Measurements from ENCODE around the gene PAEP. TPM values are rescaled to one million over a fixed set of nuclear protein-coding genes. Genes with fewer than 3 reads are reported as not detected.
A peak's percentile ranks its signal among the peaks of the same experiment; 100 is the strongest.

The PAEP gene
- total RNA-seq, 1 donor from 2014 or later = not detected

DNA sequence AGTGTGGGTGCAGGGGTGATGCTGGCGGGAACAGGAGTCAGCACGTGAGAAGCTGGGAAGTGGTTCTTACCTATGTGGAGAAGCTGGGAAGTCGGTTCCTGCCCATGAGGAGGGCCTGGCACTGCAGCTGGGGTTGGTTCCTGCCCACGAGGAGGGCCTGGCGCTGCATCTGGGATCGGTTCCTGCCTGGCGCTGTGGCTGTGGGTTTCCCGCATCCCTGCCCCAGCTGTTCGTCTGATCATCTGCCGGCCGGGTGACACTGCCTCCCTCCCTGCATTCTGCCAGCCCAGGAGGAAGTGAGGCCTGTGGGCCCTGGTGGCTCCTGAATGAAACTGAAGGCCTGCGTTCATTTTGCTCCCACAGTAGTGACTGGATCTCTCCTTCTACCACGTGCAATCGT is 10.5 kb upstream of the PAEP start:
- no peak for DNase-seq (ENCODE audit: low read depth)

GRCh38 chr9:135551456-135551855 is 10.1 kb upstream of the PAEP start:
- no peak for DNase-seq (ENCODE audit: low read depth)

- no peak for DNase-seq (ENCODE audit: low read depth)
These were observed 9.4 kb upstream of the PAEP start for GRCh38 chr9:135552021-135552697.

DNA sequence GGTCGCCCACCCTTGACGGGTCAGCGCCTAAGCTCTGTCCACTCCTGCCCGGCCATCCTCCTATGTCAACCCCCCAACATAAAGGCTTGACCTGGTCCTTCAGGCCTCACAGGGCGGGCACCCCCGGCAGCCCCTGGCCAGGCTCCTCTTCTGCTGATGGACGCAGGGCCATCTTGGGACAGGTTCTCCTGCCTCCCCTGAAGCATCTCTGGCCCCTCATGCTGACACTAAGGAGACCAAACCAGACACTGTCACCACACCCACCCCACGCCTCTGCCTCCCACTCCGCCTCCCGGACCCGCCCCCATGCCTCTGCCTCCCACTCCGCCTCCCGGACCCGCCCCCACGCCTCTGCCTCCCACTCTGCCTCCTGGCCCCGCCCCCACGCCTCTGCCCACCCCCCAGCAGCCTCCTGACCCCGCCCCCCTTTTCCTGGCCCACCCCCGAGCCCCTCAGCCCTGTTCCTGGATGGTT is 8.8 kb upstream of the PAEP start:
- no peak for DNase-seq (ENCODE audit: low read depth)

DNA sequence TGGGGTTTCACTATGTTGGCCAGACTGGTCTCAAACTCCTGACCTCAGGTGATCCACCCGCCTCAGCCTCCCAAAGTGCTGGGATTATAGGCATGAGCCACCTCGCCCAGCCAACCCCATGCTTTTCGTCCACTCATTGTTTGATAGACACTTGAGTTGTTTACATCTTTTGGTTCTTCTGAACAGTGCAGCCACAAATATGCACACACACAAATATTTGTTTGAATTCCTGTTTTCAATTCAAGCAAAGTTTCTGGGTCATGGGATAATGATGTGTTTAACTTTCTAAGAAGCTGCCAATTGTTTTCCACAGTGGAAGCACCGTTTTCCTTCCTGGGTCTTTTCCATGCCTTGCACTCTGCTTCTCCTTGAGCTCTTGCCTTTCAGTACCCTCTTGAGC is 6.8 kb upstream of the PAEP start:
- DNase-seq (ENCODE audit: low read depth) = peak; percentile 19

- DNase-seq (ENCODE audit: low read depth) = no peak
These were observed 6.4 kb upstream of the PAEP start for GRCh38 chr9:135555203-135555602.

DNA sequence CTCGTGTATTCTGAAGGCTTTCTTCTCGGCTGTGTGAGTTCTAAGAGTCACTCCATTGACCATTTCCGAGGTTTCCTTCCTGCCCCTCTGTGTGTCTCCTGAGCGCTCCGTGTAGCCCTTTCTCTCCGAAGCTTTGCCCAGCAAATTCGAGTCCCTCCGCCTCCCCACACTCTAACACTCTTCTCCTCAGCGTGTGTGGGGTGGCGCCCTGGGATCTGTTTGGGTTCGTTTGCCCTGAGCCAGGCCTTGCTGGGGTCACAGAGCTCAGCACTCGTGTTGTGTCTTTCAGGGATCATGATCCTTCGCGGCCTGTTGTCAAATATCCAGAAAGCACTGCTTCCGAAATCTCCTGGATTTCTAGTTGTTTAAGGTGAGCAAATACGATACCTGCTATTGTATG is 5.6 kb upstream of the PAEP start:
- no peak for DNase-seq (ENCODE audit: low read depth)

DNA sequence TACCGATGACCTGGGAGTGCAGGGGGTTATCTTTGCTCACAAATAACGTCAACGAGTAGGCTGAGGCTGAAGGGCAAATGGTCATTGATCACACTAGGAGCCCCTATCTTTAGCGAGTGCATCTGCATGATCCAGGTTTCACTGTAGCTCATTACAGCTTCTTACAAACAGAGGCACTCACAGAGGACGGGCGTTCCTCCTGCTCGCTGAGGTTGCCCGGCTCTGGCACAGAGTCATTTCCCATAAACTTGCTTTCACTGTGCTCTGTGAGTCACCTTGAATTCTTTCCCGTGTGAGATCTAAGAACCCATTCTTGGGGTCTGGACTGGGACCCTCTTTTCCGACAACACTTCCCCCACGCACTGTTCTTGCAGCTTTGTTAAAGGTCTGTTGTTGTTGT is 1.9 kb upstream of the PAEP start:
- DNase-seq (ENCODE audit: low read depth) = no peak

- no peak for DNase-seq (ENCODE audit: low read depth)
These were observed 734 bp downstream of the PAEP start for GRCh38 chr9:135562235-135562745.

GRCh38 chr9:135563039-135563476 is 1.5 kb downstream of the PAEP start:
- no peak for DNase-seq (ENCODE audit: low read depth)

DNA sequence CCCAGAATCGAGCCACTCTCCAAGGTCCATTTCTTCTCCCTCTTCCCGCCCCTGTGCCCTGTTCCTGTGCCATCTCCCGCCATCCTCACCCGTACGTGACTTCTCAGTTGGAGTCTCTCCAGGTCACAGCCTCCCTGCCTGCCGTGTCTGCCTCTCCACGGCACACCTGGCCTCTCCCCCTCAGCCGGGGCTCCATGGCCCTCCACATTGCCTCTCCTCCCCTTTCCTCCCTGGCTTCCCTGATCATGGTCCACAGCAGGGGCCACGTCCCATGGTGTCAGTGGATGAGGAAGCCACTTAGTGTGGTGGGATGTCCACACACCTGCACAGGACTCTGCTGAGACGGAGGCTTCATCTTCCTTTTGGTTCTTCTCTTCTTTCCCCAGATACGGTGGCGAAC is 2.3 kb downstream of the PAEP start:
- no peak for DNase-seq (ENCODE audit: low read depth)

DNA sequence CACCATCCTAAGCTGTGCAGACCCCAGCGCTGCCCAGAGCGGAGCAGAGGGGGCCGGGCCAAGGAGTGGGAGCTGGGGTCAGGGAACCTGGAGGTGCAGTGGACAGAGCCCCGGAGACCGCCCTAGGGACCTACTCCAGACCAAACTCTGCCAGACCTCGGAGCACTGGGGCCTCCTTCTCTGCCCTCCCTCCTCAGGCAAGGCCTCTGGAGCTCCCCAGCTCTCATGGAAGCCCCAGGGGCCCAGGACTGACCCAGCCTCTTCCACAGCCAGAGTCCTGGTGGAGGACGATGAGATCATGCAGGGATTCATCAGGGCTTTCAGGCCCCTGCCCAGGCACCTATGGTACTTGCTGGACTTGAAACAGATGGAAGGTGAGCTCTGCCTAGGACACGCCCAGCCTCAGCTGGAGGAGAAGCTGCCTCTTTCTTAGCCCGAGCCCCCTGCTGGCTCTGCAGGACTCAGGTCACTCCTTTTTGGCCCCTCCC is 3.6 kb downstream of the PAEP start:
- DNase-seq (ENCODE audit: low read depth) = no peak

DNA sequence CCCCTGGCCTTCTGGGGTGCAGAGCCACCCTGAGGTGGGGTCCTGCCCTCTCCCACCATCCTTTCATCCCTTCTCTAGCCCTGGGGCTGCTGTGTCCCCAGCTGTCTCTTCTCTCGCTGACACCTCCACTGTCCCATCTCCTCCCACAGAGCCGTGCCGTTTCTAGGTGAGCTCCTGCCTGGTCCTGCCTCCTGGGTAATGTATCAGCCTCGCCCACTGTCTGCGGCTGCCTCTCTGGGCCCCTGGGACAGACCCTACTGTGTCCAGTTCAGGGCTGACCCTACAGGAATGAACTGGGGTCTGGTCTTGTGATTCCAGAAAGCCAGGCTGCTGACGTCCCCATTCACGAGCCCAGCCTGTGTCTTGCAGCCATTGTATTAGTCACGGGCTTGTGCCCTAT is 4.1 kb downstream of the PAEP start:
- no peak for DNase-seq (ENCODE audit: low read depth)

- DNase-seq (ENCODE audit: low read depth) = no peak
These were observed 5.0 kb downstream of the PAEP start for GRCh38 chr9:135566552-135566951.

DNA sequence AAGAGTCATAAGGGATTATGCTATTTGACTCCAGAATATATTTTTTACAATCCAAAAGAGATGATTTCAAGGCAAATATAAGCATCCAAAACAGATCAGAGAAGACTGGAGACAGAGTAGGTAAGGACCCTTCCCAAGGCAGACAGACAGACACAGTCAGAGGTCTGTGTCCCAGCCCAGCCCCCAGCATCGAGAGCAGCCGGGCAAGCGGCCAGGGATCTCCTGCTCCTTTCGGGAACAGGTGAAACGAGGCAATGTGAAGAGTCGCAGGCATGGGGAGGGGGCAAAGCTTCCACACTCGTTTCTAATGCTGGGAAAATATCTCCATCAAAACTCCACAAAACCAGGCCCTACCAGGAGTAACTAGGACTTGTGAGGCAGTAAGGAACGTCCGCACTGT is 5.8 kb downstream of the PAEP start:
- no peak for DNase-seq (ENCODE audit: low read depth)

- no peak for DNase-seq (ENCODE audit: low read depth)
These were observed 6.5 kb downstream of the PAEP start for GRCh38 chr9:135568026-135568425.

DNA sequence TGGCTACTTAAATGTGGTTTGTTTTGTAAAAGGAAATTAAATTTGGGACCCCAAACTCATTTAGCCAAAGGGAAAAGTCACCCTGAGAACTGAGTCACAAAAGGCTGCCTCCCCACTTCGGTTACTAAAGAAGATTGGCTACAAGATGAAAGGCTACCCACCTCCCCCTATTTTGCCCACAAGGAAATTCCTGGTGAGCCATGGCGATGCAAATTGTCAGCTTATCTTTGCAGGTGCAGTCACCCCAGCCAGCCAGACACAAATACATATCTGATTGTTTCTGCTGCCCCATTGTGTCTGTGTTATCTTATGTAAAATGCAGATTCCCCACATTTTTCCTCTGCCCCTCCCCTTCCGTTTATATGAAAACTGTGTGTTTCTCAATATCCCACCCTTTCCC is 8.9 kb downstream of the PAEP start:
- no peak for DNase-seq (ENCODE audit: low read depth)

DNA sequence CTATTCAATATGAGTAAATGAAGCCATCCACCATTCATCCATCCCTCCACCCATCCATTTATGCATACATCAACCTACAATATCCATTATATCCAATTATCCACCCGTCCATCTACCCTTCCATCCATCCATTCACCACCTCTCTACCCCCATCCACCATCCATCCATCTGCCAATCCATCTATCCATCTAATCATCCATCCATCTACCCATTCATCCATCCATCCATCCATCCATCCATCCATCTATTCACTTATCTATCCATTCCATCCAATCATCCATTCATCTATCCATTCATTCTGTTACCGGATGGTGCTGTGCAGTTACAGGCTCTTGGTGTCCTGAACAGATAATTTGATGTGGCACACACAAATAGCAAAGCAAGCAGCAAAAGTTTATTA is 10.7 kb downstream of the PAEP start:
- DNase-seq (ENCODE audit: low read depth) = no peak

DNA sequence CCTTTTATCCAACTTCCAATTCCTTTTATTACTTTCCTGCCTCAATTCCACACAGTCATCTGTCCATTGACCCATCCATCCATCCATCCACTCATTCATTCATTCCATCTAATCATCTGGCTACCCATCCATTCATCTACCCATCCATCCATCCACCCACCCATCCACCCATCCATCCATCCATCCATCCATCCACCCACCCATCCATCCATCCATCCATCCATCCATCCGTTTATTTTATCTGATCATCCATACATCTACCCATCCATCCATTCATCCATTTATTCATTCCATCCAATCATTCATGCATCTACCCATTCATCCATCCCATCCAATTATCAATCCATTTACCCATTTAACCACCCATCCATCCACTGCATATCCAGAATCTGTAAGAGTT is 11.6 kb downstream of the PAEP start:
- DNase-seq (ENCODE audit: low read depth) = no peak

DNA sequence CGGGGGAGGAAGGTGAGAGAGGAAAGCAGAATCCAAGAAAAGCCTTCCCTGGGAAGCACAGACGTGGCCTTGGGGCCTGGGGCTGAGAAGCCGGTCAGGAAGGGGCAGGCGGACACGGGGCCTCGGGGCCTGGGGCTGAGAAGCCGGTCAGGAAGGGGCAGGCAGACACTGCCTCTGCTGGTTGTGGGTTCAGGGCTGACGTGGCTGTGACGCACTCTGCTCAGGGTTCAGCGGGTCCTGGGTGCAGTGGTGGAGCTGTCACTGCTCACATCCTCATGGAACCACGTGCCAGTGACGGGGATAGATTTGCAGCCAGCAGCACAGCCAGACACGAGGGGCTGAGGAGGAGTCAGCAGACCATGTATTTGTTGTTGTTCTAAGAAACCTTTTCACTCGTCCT is 12.8 kb downstream of the PAEP start:
- no peak for DNase-seq (ENCODE audit: low read depth)

DNA sequence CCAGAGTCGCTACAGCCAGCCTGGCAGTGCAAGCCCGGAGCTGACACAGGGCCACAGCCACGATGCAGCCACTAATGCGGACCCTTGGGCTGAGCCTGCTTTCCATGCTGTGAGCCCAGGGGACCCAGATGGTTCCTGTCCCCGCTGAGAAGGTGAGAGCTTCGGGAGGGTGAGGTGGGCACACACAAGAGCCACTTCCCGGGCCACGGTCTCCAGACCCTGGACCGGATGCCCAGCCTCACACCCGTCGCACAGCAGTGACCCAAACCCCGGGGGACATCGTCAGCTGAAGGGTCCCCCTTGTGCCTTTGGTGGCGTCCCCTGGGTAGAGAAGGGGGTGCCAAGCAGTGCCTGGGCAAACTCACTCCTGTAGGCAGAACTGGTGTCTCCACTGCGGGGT is 13.4 kb downstream of the PAEP start:
- DNase-seq (ENCODE audit: low read depth) = no peak

DNA sequence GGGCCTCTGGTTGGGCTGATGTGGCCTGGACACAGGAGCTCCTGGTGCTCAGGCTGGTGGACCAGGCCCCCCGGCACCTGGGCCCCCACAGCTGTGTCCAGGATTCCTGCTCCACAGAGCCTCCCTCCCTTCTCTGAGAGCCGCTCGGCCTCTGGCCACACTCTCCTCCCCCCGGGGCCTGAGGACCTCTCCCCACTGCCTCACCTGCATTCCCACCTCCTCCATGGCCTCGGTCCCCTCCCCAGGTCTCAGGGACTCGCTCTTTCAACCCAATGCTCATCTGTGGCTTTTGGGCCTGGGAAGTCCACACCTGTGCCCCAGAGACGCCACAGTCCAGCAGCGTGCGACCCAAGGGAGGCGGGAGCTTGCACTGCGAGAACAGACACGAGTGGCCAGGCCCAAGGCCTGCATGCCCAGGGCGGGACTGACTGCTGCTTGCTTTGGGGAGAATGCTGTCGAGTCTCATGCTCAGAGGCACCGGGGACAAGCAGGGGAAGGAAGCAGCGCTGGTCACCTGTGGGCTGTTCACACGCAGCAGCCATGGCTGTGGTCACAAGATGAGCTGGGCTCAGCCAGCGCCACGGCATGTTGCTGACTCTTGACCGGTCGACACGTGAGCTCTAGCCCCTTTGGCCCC is 14.6 kb downstream of the PAEP start:
- DNase-seq (ENCODE audit: low read depth) = no peak

DNA sequence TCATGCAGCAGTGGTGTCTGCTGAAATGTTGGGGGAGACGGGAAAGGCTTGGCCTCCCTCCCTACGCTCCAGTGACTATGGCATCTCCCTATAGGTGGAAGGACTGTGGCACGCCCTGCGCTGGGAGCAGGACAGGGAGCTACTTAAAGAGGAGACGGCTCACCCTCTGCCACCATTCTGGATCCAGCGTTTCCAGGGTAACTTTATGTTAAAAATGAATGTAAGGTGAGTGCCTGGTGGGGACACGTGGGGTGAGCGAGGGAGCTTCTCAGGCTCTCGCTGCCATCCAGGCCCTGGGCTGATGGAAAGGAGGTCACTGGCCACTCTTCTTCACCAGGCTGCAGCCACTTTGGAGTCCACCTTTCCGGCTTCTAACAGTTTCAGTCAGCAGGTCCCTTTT is 15.7 kb downstream of the PAEP start:
- DNase-seq (ENCODE audit: low read depth) = no peak

All from renal cortical epithelial cell (primary cell).